Coronary artery (tissue), 2 donors: ENCODE data around the gene KCNV2.

Experiments
- DNase-seq: peaks from one replicate; pipeline ENCODE4 v3.0.0-alpha.2; 2017; ENCODE audit warnings: low spot score
- H3K27ac ChIP-seq, 2 donors: fragments of 200-600 bp; sonication (generic); one replicate each; pipeline ENCODE4 v1.5.1; 2016 to 2019
- H3K4me3 ChIP-seq: fragments of 200-600 bp; sonication (generic); 2 replicates; pipeline ENCODE4 v1.5.1; 2016; ENCODE audit warnings: mild to moderate bottlenecking, moderate library complexity
- CTCF ChIP-seq: fragments of 200-600 bp; sonication (generic); IDR thresholded peaks from one replicate; pipeline ENCODE4 v1.5.1; 2019; ENCODE audit warnings: antibody characterized with exemption

Gene KCNV2

GRCh38 chr9:2764353-2764752 lies 47.0 kb downstream of the KCNV2 start:
- no peak overlapping the region for H3K27ac ChIP-seq
- DNase-seq, result no peak
- H3K4me3 ChIP-seq, result no peak overlapping the region
- no peak for TF ChIP-seq CTCF

GRCh38 chr9:2765250-2765880 lies 48.1 kb downstream of the KCNV2 start:
- Histone ChIP-seq H3K4me3 (no peak overlapping the region), H3K27ac (no peak overlapping the region)
- DNase-seq, result no peak
- no peak for TF ChIP-seq CTCF

GRCh38 chr9:2767800-2768677 lies 50.7 kb downstream of the KCNV2 start:
- no peak overlapping the region for H3K4me3 ChIP-seq
- no peak overlapping the region for H3K27ac ChIP-seq
- no peak for DNase-seq
- no peak for TF ChIP-seq CTCF

GRCh38 chr9:2771087-2771486 lies 53.8 kb downstream of the KCNV2 start:
- TF ChIP-seq CTCF, result no peak
- H3K27ac ChIP-seq, result no peak overlapping the region
- no peak for DNase-seq
- H3K4me3 ChIP-seq, result no peak overlapping the region

GRCh38 chr9:2771661-2772060 lies 54.4 kb downstream of the KCNV2 start:
- H3K4me3 ChIP-seq, result no peak overlapping the region
- no peak overlapping the region for H3K27ac ChIP-seq
- no peak for TF ChIP-seq CTCF
- DNase-seq, result no peak

GRCh38 chr9:2777454-2777853 lies 60.1 kb downstream of the KCNV2 start:
- TF ChIP-seq CTCF, result no peak
- Histone ChIP-seq H3K4me3 (no peak overlapping the region), H3K27ac (no peak overlapping the region)
- DNase-seq, result no peak

- DNase-seq, result no peak
- TF ChIP-seq CTCF, result no peak
- no peak overlapping the region for H3K27ac ChIP-seq
- H3K4me3 ChIP-seq, result no peak overlapping the region
Measured at GRCh38 chr9:2778816-2779215, 61.5 kb downstream of the KCNV2 start.
